Keratinocyte (primary cell): ENCODE results near the gene DMBX1. TPM values are rescaled to one million over a fixed set of nuclear protein-coding genes. Genes with fewer than 3 reads are reported as not detected.

Source experiments
- DNase-seq: peaks from one replicate; pipeline ENCODE4 v3.0.0-alpha.2; 2011; ENCODE audit warnings: low read depth, missing footprints, low spot score
- FAIRE-seq: peaks from 2 replicates; lab custom pipeline; 2011; peaks lifted over from hg19 to GRCh38; lab: Jason Lieb, UNC
- H2AFZ ChIP-seq: 2 replicates; pipeline ENCODE4 v1.6.0; 2012; ENCODE audit warnings: low read length, control low read depth, inconsistent platforms; ENCODE audit not compliant: control insufficient read depth
- H3K27ac ChIP-seq: 2 replicates; pipeline ENCODE4 v1.5.1; 2011; ENCODE audit warnings: low read length; ENCODE audit not compliant: control insufficient read depth, insufficient read depth
- H3K27me3 ChIP-seq: 3 replicates; pipeline ENCODE4 v1.6.0; 2011; ENCODE audit warnings: low read length; ENCODE audit not compliant: control insufficient read depth, insufficient read depth; ENCODE audit errors: extremely low read depth
- H3K36me3 ChIP-seq, 2 experiments: 2 replicates in 1 of 2; 3 replicates in 1 of 2; pipeline ENCODE4 v1.5.1; 2011; ENCODE audit warnings: low read length in 2 of 2, mild to moderate bottlenecking in 1 of 2; ENCODE audit not compliant: control insufficient read depth in 2 of 2, insufficient read depth in 2 of 2; ENCODE audit errors: extremely low read depth in 1 of 2
- H3K4me1 ChIP-seq: 3 replicates; pipeline ENCODE4 v1.5.1; 2011; ENCODE audit warnings: low read length; ENCODE audit not compliant: control insufficient read depth, insufficient read depth; ENCODE audit errors: extremely low read depth
- H3K4me2 ChIP-seq: 3 replicates; pipeline ENCODE4 v1.6.0; 2011; ENCODE audit warnings: low read depth, low read length; ENCODE audit not compliant: control insufficient read depth, insufficient read depth; ENCODE audit errors: extremely low read depth
- H3K4me3 ChIP-seq, 3 experiments: fragments of 200-600 bp in 1 of 3; sonication (generic) in 1 of 3; 2 replicates in 2 of 3; 3 replicates in 1 of 3; pipeline ENCODE4 v1.5.1; 2011 to 2016; ENCODE audit warnings: low read length in 3 of 3, mild to moderate bottlenecking in 3 of 3, control low read depth in 2 of 3, inconsistent platforms in 1 of 3, low read depth in 1 of 3, mixed read lengths in 1 of 3, mixed run types in 1 of 3, moderate library complexity in 1 of 3; ENCODE audit not compliant: control insufficient read depth in 2 of 3, insufficient read depth in 2 of 3; ENCODE audit errors: extremely low read depth in 1 of 3
- H3K79me2 ChIP-seq: 2 replicates; pipeline ENCODE4 v1.6.0; 2012; ENCODE audit warnings: low read length; ENCODE audit not compliant: control insufficient read depth, insufficient read depth
- H3K9ac ChIP-seq: 3 replicates; pipeline ENCODE4 v1.6.0; 2011; ENCODE audit warnings: low read length; ENCODE audit not compliant: control insufficient read depth, insufficient read depth; ENCODE audit errors: extremely low read depth
- H3K9me1 ChIP-seq: 3 replicates; pipeline ENCODE4 v1.6.0; 2011; ENCODE audit warnings: low read length; ENCODE audit not compliant: control insufficient read depth, insufficient read depth; ENCODE audit errors: extremely low read depth
- H3K9me3 ChIP-seq: 2 replicates; pipeline ENCODE4 v1.5.1; 2012; ENCODE audit warnings: low read depth, low read length; ENCODE audit not compliant: control insufficient read depth
- H4K20me1 ChIP-seq: 3 replicates; pipeline ENCODE4 v1.6.0; 2011; ENCODE audit warnings: low read length; ENCODE audit not compliant: control insufficient read depth, insufficient read depth; ENCODE audit errors: extremely low read depth
- CTCF ChIP-seq, 3 experiments: IDR thresholded peaks in 1 of 3; conservative IDR thresholded peaks in 1 of 3; optimal IDR thresholded peaks in 1 of 3; 2 replicates in 2 of 3; 3 replicates in 1 of 3; pipeline versions ENCODE3 to v1.5.1; 2011; ENCODE audit warnings: low read length in 3 of 3, mild to moderate bottlenecking in 3 of 3, moderate library complexity in 2 of 3, control low read depth in 1 of 3, inconsistent platforms in 1 of 3; ENCODE audit not compliant: insufficient read depth in 2 of 3; ENCODE audit errors: extremely low read depth in 1 of 3
- EZH2 ChIP-seq: IDR thresholded peaks from one replicate; pipeline ENCODE4 v1.6.1; 2012; ENCODE audit warnings: inconsistent platforms, mild to moderate bottlenecking, low read length, moderate library complexity
- dilution Hi-C: fragments of 300-500 bp; cut with MboI; formaldehyde crosslinking; loops from one replicate; pipeline ENCODE4 v1.7.0; 2020; ENCODE audit warnings: low sequenced_read_pairs; ENCODE audit not compliant: extremely low pct_ligation_motif_present
- polyA plus RNA-seq, 5 experiments: library from polyadenylated mRNA; depleted of rRNA in 3 of 5; stranded (reverse) in 3 of 5; stranded (forward) in 1 of 5; unstranded in 1 of 5; fragments of >200 nt; gene quantifications; 1 replicate in 1 of 5; 2 replicates in 3 of 5; 3 replicates in 1 of 5; pipeline versions ENCODE4 v1.2.1 to v1.2.3, GENCODE V29; 2011 to 2012; ENCODE audit warnings: missing spikeins in 2 of 5, low read depth in 1 of 5, low replicate concordance in 1 of 5

The DMBX1 gene
- polyA plus RNA-seq, 1 donor (not counting 4 experiments of a cell fraction or from before 2014, with no cell fraction given), result not detected

- no peak overlapping the region for H3K27ac ChIP-seq
- no peaks in the 10 kb centered on the region for H3K9me3 ChIP-seq
- no peaks in the 10 kb centered on the region for H3K79me2 ChIP-seq
- peaks cover 10% of the 10 kb centered on the region for H4K20me1 ChIP-seq
- no peak for FAIRE-seq
- peaks cover 8% of the 10 kb centered on the region for H3K4me1 ChIP-seq
- no peak overlapping the region for H2AFZ ChIP-seq
- no peaks in the 10 kb centered on the region for H3K36me3 ChIP-seq
- dilution Hi-C loops, result no loop called here
- H3K9me1 ChIP-seq, result no peaks in the 10 kb centered on the region
- no peak for DNase-seq
- peaks cover 95% of the 10 kb centered on the region for H3K27me3 ChIP-seq
- no peak for TF ChIP-seq EZH2
- TF ChIP-seq CTCF (optimal IDR thresholded peaks at IDR 0.05 in 1 of 3, IDR thresholded peaks at IDR 0.05 in 1 of 3, conservative IDR thresholded peaks at IDR 0.05 in 1 of 3; ENCODE audit: extremely low read depth in 1 of 3, insufficient read depth in 2 of 3, low read length in 3 of 3), result no peak
- peak overlapping the region; percentile 77 for H3K4me2 ChIP-seq
- no peak overlapping the region for H3K9ac ChIP-seq
- H3K4me3 ChIP-seq, result no peak overlapping the region
Observed at GRCh38 chr1:46490406-46490655, 695 bp downstream of the DMBX1 start.

GRCh38 chr1:46490656-46491442 is 1.2 kb downstream of the DMBX1 start:
- Histone ChIP-seq H3K4me1 (peaks cover 8% of the 10 kb centered on the region), H3K4me2 (no peak overlapping the region), H3K27ac (no peak overlapping the region), H3K36me3 (no peaks in the 10 kb centered on the region), H3K27me3 (peaks cover 96% of the 10 kb centered on the region), H3K9ac (no peak overlapping the region), H3K9me1 (no peaks in the 10 kb centered on the region), H3K4me3 (no peak overlapping the region), H3K9me3 (no peaks in the 10 kb centered on the region), H4K20me1 (peaks cover 10% of the 10 kb centered on the region), H2AFZ (no peak overlapping the region), H3K79me2 (no peaks in the 10 kb centered on the region)
- dilution Hi-C loops, result no loop called here
- FAIRE-seq (no peak), DNase-seq (no peak)
- TF ChIP-seq CTCF (optimal IDR thresholded peaks at IDR 0.05 in 1 of 3, IDR thresholded peaks at IDR 0.05 in 1 of 3, conservative IDR thresholded peaks at IDR 0.05 in 1 of 3; ENCODE audit: extremely low read depth in 1 of 3, insufficient read depth in 2 of 3, low read length in 3 of 3), result no peak
- TF ChIP-seq EZH2, result peak; percentile 97
